ENCODE data around the gene TRIP13.

The TRIP13 gene

DNA sequence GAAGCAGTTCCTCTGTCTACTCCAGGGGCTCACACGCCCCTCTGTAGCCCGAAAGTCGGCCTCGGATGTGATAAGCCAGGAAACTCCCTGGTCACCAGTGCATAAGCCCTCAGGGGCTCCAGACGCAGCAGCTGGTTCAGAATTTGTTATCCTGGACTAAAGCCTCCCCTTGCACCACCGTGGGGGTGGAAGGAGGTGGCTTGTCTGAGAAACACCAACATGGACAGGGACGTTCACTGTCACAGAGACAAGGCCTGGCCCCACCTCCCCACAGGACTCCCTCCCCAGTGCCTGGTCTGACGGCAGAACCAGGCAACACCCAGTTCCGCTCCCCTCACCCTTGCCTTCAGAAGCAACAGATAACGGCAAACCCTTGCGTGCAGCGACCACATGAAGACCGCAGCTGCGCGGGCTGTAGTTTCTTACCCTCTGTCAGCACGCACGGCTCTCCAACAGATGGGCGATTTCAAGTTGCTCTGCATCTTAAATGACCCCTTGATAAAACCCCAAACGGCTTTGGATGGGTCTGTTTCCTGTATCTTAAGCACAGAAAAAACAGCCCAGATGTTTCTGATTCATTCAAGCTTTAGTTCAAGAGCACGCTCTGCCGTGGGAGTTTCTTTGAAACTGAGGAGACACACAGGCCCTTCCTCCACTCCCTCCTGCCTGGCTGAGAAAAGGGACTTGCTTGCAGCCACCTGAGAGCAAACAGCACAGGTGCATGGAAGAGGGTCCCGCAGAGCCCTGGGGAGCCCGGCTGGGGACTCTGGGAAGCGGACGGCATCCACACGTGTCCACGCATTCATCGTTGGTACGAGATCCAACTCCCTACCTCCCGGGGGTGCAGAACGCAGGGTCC is 71.2 kb downstream of the TRIP13 start:
- H3K27me3 ChIP-seq (ENCODE audit: control insufficient read depth, insufficient read depth, low read length): no peaks in the 10 kb centered on the region
- H2AFZ ChIP-seq: no peak overlapping the region
- H3K9ac ChIP-seq: no peak overlapping the region
- no peaks in the 10 kb centered on the region for H3K9me3 ChIP-seq (ENCODE audit: control insufficient read depth, low read length)
- no peaks in the 10 kb centered on the region for H3K79me2 ChIP-seq
- no peaks in the 10 kb centered on the region for H3K4me1 ChIP-seq
- H3K27ac ChIP-seq: no peak overlapping the region
- H3K4me2 ChIP-seq (ENCODE audit: low read length): no peak overlapping the region
- no peaks in the 10 kb centered on the region for H3K36me3 ChIP-seq (ENCODE audit: control insufficient read depth, insufficient read depth, low read length)
- TF ChIP-seq, protein P1, sequence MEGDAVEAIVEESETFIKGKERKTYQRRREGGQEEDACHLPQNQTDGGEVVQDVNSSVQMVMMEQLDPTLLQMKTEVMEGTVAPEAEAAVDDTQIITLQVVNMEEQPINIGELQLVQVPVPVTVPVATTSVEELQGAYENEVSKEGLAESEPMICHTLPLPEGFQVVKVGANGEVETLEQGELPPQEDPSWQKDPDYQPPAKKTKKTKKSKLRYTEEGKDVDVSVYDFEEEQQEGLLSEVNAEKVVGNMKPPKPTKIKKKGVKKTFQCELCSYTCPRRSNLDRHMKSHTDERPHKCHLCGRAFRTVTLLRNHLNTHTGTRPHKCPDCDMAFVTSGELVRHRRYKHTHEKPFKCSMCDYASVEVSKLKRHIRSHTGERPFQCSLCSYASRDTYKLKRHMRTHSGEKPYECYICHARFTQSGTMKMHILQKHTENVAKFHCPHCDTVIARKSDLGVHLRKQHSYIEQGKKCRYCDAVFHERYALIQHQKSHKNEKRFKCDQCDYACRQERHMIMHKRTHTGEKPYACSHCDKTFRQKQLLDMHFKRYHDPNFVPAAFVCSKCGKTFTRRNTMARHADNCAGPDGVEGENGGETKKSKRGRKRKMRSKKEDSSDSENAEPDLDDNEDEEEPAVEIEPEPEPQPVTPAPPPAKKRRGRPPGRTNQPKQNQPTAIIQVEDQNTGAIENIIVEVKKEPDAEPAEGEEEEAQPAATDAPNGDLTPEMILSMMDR (IDR thresholded peaks at IDR 0.05): no peak
- H3K4me3 ChIP-seq (ENCODE audit: low read depth, low read length): no peak overlapping the region

DNA sequence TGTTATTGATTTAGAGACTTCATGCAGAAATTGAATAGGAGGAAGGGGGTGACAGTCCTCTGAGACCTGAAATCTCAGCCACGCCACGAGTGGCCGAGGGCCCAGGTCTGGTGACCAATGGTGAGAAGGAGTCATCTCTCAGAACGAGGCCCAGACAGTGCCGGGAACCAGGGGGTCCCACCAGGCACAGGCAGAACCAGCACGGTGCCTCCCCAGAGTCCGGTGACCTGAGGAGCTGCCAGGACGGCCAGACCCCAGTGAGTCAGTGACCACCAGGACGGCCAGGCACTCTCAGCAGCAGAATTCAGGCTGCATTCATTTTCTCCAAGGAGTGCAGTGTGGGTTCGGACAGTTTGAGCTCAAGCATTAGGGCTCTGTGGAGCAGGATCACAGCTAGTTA is 72.1 kb downstream of the TRIP13 start:
- H3K36me3 ChIP-seq (ENCODE audit: control insufficient read depth, insufficient read depth, low read length): no peaks in the 10 kb centered on the region
- TF ChIP-seq, protein P1 (IDR thresholded peaks at IDR 0.05): no peak
- H3K4me2 ChIP-seq (ENCODE audit: low read length): no peak overlapping the region
- H3K79me2 ChIP-seq: no peaks in the 10 kb centered on the region
- H3K9me3 ChIP-seq (ENCODE audit: control insufficient read depth, low read length): no peaks in the 10 kb centered on the region
- no peaks in the 10 kb centered on the region for H3K27me3 ChIP-seq (ENCODE audit: control insufficient read depth, insufficient read depth, low read length)
- no peak overlapping the region for H3K27ac ChIP-seq
- no peaks in the 10 kb centered on the region for H3K4me1 ChIP-seq
- H2AFZ ChIP-seq: no peak overlapping the region
- H3K9ac ChIP-seq: no peak overlapping the region
- H3K4me3 ChIP-seq (ENCODE audit: low read depth, low read length): no peak overlapping the region

DNA sequence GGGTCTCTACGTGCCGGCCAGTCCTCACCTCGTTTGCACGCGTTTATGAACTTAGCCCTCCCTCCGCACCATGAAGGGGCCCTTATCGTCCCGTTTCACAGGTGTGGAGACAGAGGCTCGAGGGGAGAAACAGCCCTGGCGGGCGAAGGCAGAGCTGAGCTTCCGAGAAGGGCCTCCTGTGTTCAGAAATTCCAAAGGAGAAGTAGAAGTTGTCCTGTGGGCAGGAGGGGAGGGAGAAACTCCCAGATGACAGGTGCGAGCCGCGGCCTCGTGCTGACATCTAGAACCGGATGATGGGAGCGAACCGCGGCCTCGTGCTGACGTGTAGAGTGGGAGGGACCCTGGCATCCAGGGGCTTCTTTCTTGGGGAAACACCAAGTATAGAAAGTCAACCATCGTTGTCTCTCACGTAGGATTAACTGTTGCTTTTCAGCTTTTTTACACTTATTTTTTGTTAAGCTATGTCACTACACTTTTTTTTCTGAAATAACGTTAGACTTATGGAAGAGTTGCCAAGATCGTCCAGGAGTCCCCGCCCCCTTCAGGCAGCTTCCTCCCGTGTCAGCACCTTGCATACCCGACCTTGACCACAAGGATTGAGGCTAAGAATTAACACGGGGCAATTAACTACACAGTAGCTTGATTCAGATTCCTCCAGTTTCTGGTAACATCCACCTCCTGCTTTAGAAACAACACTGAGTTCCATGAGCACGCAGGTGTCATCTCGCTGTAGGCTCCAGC is 73.1 kb downstream of the TRIP13 start:
- H2AFZ ChIP-seq: no peak overlapping the region
- H3K27ac ChIP-seq: no peak overlapping the region
- H3K9me3 ChIP-seq (ENCODE audit: control insufficient read depth, low read length): no peaks in the 10 kb centered on the region
- H3K9ac ChIP-seq: no peak overlapping the region
- no peaks in the 10 kb centered on the region for H3K36me3 ChIP-seq (ENCODE audit: control insufficient read depth, insufficient read depth, low read length)
- no peak overlapping the region for H3K4me2 ChIP-seq (ENCODE audit: low read length)
- TF ChIP-seq, protein P1 (IDR thresholded peaks at IDR 0.05): no peak
- no peaks in the 10 kb centered on the region for H3K27me3 ChIP-seq (ENCODE audit: control insufficient read depth, insufficient read depth, low read length)
- no peaks in the 10 kb centered on the region for H3K4me1 ChIP-seq
- no peak overlapping the region for H3K4me3 ChIP-seq (ENCODE audit: low read depth, low read length)
- no peaks in the 10 kb centered on the region for H3K79me2 ChIP-seq

DNA sequence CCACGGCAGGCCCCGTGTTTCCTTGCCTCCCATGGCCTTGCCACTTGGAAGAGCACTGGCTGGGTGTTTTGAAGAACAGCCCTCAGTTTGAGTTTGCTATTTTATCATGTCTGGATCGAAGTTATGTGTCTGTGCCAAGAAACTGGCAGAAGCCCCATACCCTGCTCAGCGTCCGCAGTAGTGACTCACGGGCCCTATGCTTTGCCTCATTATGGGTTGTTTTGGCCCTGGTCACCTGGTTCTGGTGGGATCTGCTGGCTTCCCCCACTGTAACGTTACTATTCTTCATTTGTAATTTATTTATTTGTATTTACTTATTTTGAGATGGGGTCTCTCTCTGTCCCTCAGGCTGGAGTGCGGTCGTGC is 73.6 kb downstream of the TRIP13 start:
- Histone ChIP-seq H3K36me3 (ENCODE audit: control insufficient read depth, insufficient read depth, low read length) (no peaks in the 10 kb centered on the region), H3K27ac (no peak overlapping the region), H3K9me3 (ENCODE audit: control insufficient read depth, low read length) (no peaks in the 10 kb centered on the region), H3K9ac (no peak overlapping the region), H3K4me1 (no peaks in the 10 kb centered on the region), H2AFZ (no peak overlapping the region), H3K27me3 (ENCODE audit: control insufficient read depth, insufficient read depth, low read length) (no peaks in the 10 kb centered on the region), H3K4me3 (ENCODE audit: low read depth, low read length) (no peak overlapping the region), H3K4me2 (ENCODE audit: low read length) (no peak overlapping the region), H3K79me2 (no peaks in the 10 kb centered on the region)
- TF ChIP-seq, protein P1 (IDR thresholded peaks at IDR 0.05): no peak

Data from parathyroid adenoma (tissue), 2 donors.